GM19463 (cell line): ENCODE measurements around the gene FAM174B.

ENCODE experiments used
- ATAC-seq: cut with Tn5 transposase; IDR thresholded peaks from one replicate; pipeline ENCODE4 v1.9.1; 2021; ENCODE audit warnings: mild to moderate bottlenecking, moderate library complexity; ENCODE audit not compliant: unreplicated experiment

FAM174B gene

GRCh38 chr15:92665100-92665555 lies 9.6 kb upstream of the FAM174B start:
- ATAC-seq, result no peak

GRCh38 chr15:92664178-92664900 lies 8.8 kb upstream of the FAM174B start:
- no peak for ATAC-seq

- ATAC-seq, result peak; percentile 84
Observed at GRCh38 chr15:92663250-92663951, 7.8 kb upstream of the FAM174B start.

- ATAC-seq, result peak; percentile 14
Observed at GRCh38 chr15:92662762-92663161, 7.2 kb upstream of the FAM174B start.

GRCh38 chr15:92661956-92662355 lies 6.4 kb upstream of the FAM174B start:
- ATAC-seq, result no peak

GRCh38 chr15:92661069-92661468 lies 5.5 kb upstream of the FAM174B start:
- no peak for ATAC-seq

- ATAC-seq, result no peak
Observed at GRCh38 chr15:92657486-92657885, 1.9 kb upstream of the FAM174B start.

- ATAC-seq, result no peak
Observed at GRCh38 chr15:92656089-92656488, 514 bp upstream of the FAM174B start.

GRCh38 chr15:92654662-92655061 lies 913 bp downstream of the FAM174B start:
- no peak for ATAC-seq

- ATAC-seq, result no peak
Observed at GRCh38 chr15:92653836-92654539, 1.6 kb downstream of the FAM174B start.

- no peak for ATAC-seq
Observed at GRCh38 chr15:92653366-92653765, 2.2 kb downstream of the FAM174B start.

- no peak for ATAC-seq
Observed at GRCh38 chr15:92652576-92652966, 3.0 kb downstream of the FAM174B start.

- ATAC-seq, result no peak
Observed at GRCh38 chr15:92651877-92652575, 3.5 kb downstream of the FAM174B start.

GRCh38 chr15:92650966-92651365 lies 4.6 kb downstream of the FAM174B start:
- ATAC-seq, result no peak

- no peak for ATAC-seq
Observed at GRCh38 chr15:92650256-92650655, 5.3 kb downstream of the FAM174B start.

- ATAC-seq, result no peak
Observed at GRCh38 chr15:92648190-92648875, 7.2 kb downstream of the FAM174B start.

GRCh38 chr15:92647467-92648163 lies 8.0 kb downstream of the FAM174B start:
- no peak for ATAC-seq

GRCh38 chr15:92646216-92646615 lies 9.4 kb downstream of the FAM174B start:
- no peak for ATAC-seq

GRCh38 chr15:92645731-92646130 lies 9.8 kb downstream of the FAM174B start:
- ATAC-seq, result no peak

- ATAC-seq, result no peak
Observed at GRCh38 chr15:92645051-92645631, 10.4 kb downstream of the FAM174B start.
